GM10266 (cell line): ENCODE data around the gene ICAM1.

ENCODE experiments used
- DNase-seq: peaks from one replicate; pipeline ENCODE4 v3.0.0; 2012; ENCODE audit errors: extremely low spot score
- CTCF ChIP-seq: IDR thresholded peaks from 2 replicates; pipeline ENCODE4 v1.5.1; 2012; ENCODE audit warnings: mild to moderate bottlenecking, low read depth; ENCODE audit not compliant: control insufficient read depth, insufficient read depth; ENCODE audit errors: missing control alignments

ICAM1 gene

DNA sequence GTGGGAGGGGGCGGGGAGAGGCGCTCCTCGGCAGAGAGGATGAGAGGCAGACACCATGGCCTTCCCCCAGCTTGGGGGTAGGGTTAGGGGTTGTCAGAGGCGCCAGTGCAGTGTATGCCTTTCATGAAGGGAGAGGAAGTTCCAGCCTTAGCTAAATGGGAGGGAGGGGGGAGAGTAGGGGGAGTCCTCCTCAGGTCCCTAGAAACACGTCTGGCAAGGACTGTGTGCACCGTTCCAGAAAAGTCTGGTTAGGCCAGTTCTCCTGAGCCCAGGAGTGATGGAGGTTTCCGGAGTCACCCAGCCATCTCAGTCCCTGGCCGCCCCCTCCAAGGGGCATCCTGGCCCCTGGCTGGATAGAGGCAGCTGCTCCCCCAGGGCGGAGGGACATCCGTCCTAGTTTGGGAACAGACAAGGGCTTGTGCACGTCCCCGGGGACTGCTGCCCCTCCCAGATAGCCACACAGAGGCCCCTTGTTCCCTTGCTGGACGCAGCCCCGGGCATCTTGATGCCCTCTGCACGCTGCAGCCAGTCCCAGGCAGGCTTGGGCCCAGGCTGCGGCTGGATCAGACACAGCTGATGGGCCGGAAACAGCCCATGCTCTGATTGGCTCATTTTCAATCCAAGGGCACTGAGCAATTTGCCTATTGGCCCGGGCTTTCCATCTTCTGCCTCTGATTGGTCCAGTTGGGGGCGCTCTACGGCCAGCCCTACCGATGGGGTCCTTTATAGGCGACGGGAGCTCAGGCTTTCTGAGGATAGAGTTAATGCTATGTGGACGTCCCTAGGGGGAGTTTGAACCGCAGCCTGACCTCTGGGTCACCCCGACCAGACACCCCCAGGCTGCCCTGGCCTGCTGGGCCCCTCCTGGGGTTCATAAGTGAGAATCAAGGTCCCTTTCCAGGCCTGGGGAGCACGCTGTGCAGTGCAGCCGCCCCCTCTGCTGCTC lies 43.6 kb upstream of the ICAM1 start:
- no peak for TF ChIP-seq CTCF
- DNase-seq: no peak

DNA sequence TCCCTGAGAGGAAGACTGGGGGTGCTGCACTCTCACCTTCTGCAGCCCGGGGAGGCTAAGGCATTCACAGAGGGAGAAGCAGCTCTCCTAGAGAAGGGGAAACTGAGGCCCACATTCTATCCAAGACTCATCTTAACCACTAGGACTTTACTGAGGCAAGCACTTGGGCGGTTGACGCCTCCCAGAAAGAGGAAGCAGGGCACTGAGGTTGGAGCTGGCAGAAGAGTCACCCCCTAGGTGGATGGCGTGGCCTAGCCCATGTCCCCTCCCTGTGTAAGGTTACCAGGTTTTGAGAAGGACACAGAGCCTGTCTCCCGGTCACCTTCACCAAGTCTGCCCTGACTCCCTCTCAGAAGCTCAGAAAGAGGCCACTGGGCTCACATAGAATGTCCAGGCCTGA lies 42.5 kb upstream of the ICAM1 start:
- no peak for TF ChIP-seq CTCF
- DNase-seq: no peak

DNA sequence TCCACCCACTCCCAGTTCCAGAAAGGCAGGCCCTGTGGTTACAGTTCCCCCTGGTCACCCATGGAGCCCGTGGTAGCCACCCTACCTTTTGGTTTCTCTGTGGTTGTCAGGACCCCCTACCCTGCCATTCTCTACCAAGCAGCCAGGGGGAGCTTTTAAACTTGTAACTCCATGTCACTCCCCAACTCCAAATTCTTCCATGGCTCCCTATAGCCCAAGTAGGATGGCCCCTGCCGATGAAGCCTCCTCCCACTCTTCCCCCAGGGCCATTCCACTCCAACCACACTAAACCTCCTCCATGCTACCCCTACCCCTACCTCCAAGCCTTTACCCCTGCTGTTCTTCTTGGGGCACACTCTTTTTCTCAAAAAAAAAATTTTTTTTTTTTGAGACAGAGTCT lies 42.0 kb upstream of the ICAM1 start:
- peak; percentile 74 for DNase-seq
- TF ChIP-seq CTCF: peak; percentile 57

DNA sequence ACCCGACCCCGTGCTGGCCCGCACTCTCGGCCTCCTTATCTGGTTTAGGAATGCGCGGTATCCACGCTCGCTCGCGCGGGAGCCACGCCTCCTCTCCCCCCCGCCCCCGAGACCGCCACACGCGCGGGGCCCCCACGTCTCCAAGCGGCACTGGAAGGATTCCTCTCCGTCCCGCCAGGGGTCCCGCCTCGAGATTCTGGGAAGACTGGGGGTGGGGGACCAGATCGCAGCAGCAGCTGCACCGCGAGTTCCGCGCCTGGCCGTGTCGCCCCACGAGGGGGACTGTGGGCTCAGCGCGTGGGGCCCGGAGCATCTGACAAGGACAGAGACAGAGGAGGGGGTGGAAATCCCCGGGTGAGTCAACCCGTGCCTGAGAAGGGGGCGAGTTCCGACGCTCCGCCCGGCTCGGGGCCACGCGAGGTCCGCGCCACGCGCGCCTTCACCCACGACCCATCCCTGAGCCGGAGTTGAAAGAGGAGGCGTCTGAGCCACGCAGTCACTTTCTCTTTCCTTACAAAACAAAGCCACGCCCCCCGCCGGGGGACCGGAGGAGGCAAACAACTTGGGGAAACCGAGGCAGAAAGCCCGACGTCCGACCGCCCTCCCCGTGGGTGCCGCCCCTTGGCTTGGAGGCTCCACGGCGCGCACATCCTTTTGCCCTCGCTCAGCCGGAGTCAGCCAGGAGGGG lies 40.6 kb upstream of the ICAM1 start:
- DNase-seq: peak; percentile 57
- TF ChIP-seq CTCF: no peak

DNA sequence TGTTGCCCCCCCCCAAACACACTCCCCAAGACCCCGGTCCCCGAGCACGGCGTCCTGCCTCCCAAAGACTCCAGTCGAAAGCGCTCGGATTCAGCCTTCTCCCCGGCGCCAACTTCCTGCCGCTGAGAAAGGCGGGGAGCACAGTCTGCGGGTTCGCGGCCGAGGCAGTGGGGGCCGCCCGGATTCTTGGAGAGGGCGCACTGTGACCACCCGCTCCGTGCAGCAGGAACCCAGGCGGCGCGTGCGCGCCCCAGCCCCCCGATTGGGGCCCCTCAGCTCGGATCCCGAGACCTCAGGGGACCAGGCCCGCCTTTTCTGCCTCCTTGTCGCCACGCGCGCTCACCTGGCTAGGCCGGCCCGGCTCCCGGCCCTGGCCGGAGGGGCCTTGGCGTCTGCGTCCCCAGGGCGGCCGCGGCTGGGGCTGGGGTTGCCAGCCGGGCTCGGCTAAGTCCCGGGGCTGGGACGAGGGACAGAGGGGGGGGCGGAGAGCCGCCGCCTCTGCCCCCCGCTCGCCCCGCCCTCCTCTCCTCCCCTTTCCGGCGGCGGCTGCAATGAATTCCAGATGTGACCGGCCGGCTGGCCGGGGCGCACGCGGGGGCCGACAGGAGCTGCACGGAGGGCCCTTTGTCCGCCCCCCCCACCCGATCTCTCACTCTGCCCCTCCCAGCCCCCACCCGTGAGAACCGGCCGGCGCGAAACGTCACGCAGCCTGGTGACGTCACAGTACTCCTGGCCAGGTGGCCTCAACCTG lies 39.9 kb upstream of the ICAM1 start, which contains the start of gene S1PR2:
Gene S1PR2 (minus strand): TSS at position 471 of the 751 bp plus-strand sequence. CDS start 6,426 bp downstream, outside the sequence.
- peak; percentile 92 for DNase-seq

More for the DNA sequence above, 39.9 kb upstream of the ICAM1 start, which contains the start of gene S1PR2:
- TF ChIP-seq CTCF: peak; percentile 0
